Stimulated activated naive CD4-positive, alpha-beta T cell treated with Interleukin-2 at 50 U/mL for 16 hours (primary cell): ENCODE results near the gene RASL10B.

Source experiments
- DNase-seq: peaks from one replicate; lab custom pipeline; 2025; lab: John Stamatoyannopoulos, UW

RASL10B gene

DNA sequence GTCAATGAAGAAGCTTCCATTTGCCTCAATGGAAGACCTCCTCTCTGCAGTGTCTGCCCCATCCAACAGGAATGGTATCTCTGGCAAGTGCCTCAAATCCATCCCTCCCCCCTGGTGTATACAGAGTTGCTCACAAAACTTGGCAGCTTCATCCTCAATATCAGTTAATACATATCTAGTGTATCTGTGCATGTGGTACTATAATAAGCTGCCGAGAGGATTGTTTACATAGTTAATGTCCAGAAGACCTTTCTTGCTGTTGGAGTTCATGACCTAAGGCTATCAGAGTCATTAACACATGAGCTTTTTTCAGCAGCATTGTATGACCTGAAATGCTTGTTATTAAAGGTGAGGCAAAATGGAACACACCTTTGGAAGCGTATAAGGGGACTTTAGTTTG lies 14.0 kb upstream of the RASL10B start:
- DNase-seq = no peak

DNA sequence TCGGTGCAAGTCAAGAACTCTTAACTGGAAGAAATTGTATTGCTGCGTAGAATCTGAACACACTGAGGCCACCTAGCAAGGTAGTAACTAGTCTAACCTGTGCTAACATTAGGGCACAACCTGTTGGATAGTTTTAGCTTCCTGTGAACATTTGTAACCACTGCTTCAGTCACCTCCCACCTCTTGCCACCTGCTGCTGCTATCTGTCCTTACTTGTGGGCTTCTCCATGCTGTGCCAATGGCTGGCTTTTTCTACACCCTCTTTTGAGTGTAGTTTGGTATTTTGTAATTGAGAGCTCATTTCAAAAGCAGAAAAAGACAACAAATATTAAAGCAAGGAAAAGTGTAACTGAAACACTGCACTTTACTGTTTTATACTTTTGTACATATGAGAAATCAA lies 7.7 kb upstream of the RASL10B start:
- DNase-seq = no peak

DNA sequence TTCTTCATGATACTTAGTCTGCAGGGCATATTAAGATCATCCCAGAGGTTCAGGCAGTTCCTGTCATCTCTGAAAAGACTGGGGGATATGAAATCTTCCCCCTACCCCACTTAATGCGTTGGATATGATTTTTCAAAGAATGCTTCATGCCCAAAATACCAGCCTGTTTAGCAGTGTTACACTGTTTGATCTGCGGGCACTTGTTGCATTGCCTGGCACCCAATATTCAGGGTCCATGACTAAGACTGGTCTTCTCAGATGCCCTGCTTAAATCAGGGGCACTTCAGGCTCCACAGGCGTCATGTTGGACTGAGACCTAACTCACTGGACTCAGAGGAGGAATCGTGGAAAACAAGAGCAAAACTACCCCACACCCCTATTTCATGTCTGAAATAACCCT lies 6.4 kb upstream of the RASL10B start:
- DNase-seq = no peak

DNA sequence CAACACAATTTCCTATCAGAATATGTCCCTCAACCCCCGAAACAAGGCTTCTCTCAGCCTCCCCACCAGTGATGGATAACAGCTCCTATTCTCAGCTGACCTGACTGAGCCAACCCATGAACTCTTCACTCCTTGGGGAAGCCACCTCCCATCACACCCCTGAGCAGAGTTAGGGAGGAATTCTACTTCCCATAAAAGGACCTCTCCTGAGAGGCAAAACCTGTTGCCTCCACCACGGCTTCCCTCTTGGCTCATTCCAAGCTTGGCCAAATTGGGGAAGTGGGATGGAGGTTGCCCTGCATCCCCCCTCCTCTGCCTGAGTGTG lies 5.7 kb upstream of the RASL10B start:
- DNase-seq = no peak

DNA sequence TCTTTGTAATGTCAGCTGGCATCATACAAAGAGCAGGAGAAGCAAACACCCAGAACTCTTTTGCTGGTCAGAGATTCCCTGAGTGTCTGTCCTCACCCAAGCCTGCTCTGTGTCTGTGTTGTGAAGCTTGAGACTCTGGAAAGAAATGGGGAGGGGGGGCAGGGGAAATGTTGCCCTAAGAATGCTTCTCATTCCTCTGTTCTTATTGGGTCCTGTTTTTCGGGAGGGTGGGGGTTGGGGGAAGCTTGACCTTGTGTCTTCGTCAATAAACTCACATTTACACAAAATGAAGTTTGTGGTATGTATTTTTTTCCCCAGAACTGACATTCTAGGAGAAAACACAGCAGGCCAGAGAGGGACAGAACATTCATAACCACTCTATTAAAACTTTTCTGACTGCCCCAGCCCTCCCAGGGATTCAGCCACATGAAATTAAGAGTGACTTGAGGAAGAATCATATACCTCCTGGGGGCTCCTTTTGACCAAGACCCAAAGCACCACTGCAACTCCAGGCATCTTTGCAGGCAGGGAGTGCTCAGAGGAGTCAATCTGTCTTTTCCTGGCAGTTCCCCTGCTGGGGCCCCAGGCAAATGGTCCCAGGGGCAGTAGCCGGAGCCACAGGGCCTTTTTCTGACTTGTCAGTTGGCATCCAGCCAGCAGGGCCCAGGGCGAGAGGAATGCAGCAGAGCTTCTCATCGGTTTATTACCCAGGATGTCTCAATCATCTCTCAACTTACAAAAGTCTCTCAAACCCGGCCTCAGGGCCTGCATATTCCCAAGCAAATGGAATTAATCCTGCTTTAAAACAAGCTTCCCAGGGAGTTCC lies 5.1 kb upstream of the RASL10B start:
- DNase-seq = no peak

DNA sequence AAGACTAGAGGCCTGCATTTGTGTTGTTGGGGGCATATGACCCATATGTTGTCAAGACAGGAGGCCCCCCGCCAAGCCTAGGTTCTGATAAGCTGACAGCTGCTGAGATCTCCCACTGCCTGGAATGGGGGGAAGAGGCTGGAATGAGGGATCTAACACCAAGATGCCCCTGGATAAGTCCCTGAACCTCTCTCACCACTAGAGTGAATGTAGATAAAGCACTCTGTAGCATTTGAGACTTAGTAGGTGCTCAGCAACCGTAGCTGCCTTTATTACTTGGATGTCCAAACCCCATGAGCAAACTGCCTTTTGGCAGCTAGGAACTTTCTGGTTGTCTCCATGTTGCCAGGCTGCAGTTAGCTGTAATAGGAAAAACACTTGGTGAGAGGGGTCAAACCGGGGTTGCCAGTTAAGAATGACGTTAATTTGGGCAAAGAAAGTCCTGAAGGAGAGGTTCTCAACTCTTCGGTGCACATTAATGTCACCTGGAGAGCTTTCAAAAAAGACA lies 4.4 kb upstream of the RASL10B start:
- no peak for DNase-seq

GRCh38 chr17:35727635-35728034 lies 3.8 kb upstream of the RASL10B start:
- no peak for DNase-seq

DNA sequence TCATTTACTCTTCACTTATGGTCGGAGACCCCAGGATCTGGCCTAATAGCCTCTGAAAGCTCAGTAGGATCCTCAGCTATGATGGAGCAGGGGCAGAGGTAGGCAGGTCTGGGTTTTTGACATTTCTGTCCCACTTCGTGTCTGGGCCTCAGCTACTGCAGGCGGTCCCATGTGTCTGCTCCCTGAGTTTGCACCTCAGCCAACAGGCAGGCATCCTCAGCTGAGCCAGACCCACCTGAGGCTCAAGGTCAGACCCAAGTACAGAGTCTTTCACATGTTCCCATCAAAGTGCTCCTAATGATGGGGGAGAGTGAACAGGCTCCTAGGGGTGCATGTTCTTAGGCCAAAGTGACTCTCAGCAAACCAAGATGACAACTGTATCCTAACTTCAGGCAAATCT lies 2.9 kb upstream of the RASL10B start:
- DNase-seq = no peak

GRCh38 chr17:35729405-35729833 lies 2.0 kb upstream of the RASL10B start:
- DNase-seq = no peak

DNA sequence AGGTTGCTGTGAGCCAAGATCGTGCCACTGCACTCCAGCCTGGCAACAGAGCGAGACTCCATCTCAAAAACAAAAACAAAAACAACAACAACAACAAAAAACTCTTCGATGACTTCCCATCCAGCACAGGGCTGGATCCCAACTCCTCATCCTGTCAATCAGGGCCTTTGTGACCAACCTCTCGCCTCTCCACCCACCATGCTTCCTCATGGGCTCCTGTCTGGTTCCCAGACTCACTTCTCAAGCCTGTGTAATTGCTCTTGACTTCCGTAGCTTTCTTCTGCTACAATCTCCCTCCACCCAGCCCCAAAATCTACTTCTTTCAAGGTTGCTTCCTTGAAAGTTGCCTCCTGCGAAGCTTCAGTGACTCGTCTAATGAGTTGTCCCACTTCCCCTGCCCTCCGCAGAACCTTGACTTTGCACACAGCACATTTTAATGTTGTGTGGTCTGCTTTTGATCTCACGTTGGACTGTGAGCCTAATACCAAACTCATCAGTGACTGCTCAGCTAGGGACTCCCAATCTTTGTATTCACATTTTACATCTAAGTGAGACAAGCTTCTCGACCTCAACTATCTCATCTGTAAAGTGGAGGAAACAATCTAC lies 936 bp upstream of the RASL10B start:
- no peak for DNase-seq

DNA sequence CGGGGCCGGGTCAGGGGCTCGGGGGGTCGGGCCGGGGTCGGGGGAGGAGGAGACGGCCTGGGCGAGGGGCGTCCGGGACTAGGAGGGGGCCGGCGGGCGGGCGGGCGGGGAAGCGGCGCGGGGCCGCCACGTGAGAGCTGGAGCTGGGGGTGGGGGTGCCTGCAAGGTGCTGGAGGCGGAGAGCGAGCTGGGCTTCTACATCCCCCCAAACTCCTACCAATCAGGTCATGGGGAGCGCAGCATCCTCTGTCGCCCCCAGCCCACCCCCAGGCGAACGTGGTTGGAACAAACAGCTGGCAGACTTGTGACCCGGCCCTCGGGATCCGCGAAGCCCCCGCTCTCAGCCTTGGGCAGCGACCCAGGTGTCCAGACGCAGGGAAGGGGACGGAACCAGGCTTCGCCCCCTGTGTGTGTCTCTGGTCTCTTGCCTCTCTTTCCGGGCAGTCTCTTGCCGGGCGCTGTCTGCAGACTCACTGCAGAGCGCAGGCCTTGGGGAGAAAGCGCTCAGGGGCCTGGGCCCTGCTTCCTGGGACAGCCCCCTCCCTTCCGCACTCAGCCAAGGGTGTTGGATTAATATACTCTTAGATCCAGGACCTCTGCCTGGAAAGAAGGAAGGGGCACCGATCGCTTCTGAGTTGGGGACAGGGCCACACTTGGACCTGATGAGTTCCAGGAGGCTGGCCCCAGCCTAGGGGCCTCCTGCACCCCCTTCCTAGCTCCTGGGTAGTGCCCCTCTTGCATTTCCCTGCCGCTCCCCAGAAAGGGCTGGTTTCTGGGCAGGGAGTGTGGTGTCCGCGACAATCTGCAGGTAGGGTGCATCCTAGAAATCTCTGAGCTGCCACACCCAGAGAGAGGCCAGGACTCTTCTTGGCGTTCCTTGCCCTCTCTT lies 722 bp downstream of the RASL10B start:
- no peak for DNase-seq

- DNase-seq = no peak
Measured at GRCh38 chr17:35732806-35733136, 1.3 kb downstream of the RASL10B start.

DNA sequence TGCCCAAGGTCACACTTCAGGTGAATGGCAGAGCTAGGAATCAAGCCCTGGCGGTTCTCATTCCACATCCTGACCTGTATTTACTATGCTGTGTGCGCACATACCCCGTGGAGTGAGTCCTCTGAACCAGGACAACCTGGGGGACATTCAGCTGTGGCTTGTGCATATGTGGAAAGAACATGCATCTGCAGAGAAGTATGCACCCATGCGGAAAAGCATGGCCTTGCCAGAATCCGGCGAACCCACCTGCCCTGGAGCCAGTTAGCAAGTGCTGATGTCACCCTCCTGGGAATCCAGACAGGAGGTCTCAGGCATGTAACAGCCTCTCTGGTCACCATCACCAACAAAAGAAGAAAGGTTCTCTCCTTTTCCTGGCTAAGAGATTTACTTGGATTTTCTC lies 1.9 kb downstream of the RASL10B start:
- DNase-seq = no peak

DNA sequence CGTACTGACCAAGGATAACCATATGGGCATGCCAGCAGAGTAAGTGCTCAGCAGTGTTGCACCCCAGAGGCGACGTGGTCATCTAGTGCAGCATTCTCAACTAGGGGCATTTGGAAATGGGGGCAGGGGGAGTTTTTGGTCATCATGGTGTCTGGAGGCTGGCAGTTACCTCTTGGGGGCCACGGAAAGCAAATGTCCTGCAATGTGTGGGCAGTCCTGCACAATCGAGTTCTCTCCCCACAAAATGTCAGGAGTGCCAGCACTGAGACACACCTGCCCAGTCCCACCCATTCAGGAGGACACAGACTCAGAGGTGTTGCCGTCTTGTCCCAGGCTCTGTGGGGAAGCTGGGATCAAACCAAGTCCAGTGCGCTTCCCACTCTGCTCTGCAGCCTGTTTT lies 3.0 kb downstream of the RASL10B start:
- no peak for DNase-seq

GRCh38 chr17:35735036-35735805 lies 3.8 kb downstream of the RASL10B start:
- no peak for DNase-seq

- DNase-seq = no peak
Measured at GRCh38 chr17:35736236-35736635, 4.8 kb downstream of the RASL10B start.

- no peak for DNase-seq
Measured at GRCh38 chr17:35738519-35739133, 7.2 kb downstream of the RASL10B start.

DNA sequence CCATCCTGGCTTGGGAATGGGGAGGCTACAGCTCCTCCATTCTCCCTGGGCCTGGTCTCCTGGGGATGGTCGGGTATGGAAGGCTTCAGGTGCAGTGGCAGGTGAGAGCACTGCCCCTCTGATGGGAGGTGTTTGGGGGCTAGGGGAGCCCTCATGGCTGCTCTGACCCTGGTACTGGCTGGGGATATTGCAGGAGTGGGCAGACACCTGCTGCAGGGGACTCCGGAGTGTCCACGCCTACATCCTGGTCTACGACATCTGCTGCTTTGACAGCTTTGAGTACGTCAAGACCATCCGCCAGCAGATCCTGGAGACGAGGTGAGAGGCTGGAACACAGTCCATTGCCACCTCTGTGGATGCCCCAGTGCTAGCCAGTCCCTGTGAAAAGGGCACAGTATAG lies 8.8 kb downstream of the RASL10B start:
- DNase-seq = no peak

GRCh38 chr17:35740997-35741931 lies 9.8 kb downstream of the RASL10B start:
- no peak for DNase-seq

DNA sequence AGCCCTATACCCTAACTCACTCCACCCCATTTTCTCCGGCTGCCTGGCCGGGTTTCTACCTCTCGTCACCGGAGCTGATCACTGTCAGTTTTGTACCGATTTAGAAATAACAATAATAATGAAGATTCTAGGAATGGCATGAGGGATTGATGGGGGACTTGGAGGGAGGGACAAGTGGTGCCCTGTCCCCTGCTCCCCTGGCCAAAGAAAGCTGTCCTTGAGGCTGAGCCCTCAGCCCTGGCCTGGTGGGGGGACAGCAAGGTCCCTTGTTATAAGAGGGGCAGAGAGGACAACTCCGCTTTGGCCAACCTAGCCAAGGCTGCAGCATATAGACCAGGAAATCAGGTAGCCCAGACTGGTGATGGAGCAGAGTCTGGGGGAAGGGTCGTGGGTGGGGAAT lies 11.1 kb downstream of the RASL10B start:
- no peak for DNase-seq
